Stimulated activated naive CD4-positive, alpha-beta T cell (primary cell): ENCODE measurements around the gene EPHA1.
A peak's percentile ranks its signal among the peaks of the same experiment; 100 is the strongest.
"Not testable (repeated sequence)": the region's sequence is repeated elsewhere in the genome, so short reads cannot be mapped to it uniquely, and the experiment has no call there.

Experiments used
- DNase-seq, 6 experiments: peaks; one replicate each; lab custom pipeline; 2025; lab: John Stamatoyannopoulos, UW

EPHA1 gene

GRCh38 chr7:143431109-143431508 lies 22.5 kb upstream of the EPHA1 start:
- no peak for DNase-seq

- no peak for DNase-seq
Observed at GRCh38 chr7:143429770-143430698, 21.4 kb upstream of the EPHA1 start.

GRCh38 chr7:143426479-143427142 lies 18.0 kb upstream of the EPHA1 start:
- no peak for DNase-seq

GRCh38 chr7:143424476-143424875 lies 15.8 kb upstream of the EPHA1 start:
- DNase-seq = not testable (repeated sequence)

- DNase-seq = no peak
Observed at GRCh38 chr7:143422033-143422432, 13.4 kb upstream of the EPHA1 start.

- DNase-seq = not testable (repeated sequence)
Observed at GRCh38 chr7:143420624-143421023, 12.0 kb upstream of the EPHA1 start.

- peak in 1 of 6 experiments; percentile 15 for DNase-seq
Observed at GRCh38 chr7:143419880-143420279, 11.2 kb upstream of the EPHA1 start.

GRCh38 chr7:143418681-143419458 lies 10.2 kb upstream of the EPHA1 start:
- DNase-seq = no peak

GRCh38 chr7:143417734-143418383 lies 9.2 kb upstream of the EPHA1 start:
- DNase-seq = no peak

- DNase-seq = peak in 3 of 6 experiments; percentile 8 to 60 (median 50)
Observed at GRCh38 chr7:143416565-143417149, 8.0 kb upstream of the EPHA1 start.

GRCh38 chr7:143415742-143416397 lies 7.2 kb upstream of the EPHA1 start:
- no peak for DNase-seq

GRCh38 chr7:143415209-143415608 lies 6.6 kb upstream of the EPHA1 start:
- not testable (repeated sequence) for DNase-seq

- DNase-seq = no peak
Observed at GRCh38 chr7:143413123-143413522, 4.5 kb upstream of the EPHA1 start.

- no peak for DNase-seq
Observed at GRCh38 chr7:143411976-143412708, 3.5 kb upstream of the EPHA1 start.

- DNase-seq = no peak
Observed at GRCh38 chr7:143410521-143411004, 1.9 kb upstream of the EPHA1 start.

GRCh38 chr7:143408252-143408685 lies 387 bp downstream of the EPHA1 start:
- no peak for DNase-seq

- DNase-seq = peak in 5 of 6 experiments; percentile 14 to 71 (median 52)
Observed at GRCh38 chr7:143407287-143408251, 1.1 kb downstream of the EPHA1 start.

GRCh38 chr7:143406002-143406357 lies 2.7 kb downstream of the EPHA1 start:
- DNase-seq = no peak
